Stomach (tissue), 9 donors: ENCODE measurements around the gene TEX2. TPM values are rescaled to one million over a fixed set of nuclear protein-coding genes. Genes with fewer than 3 reads are reported as not detected.

Experiments used
- DNase-seq, 2 donors: peaks; one replicate each; pipeline versions ENCODE4 v3.0.0 to v3.0.0-alpha.2; 2013 to 2019
- H3K27ac ChIP-seq, 5 donors: fragments of 200-600 bp in 4 of 5; sonication (generic) in 4 of 5; one replicate each; pipeline ENCODE4 v1.5.1; 2013 to 2019; ENCODE audit warnings: mild to moderate bottlenecking in 1 of 5, moderate library complexity in 1 of 5
- H3K27me3 ChIP-seq, 3 donors: fragments of 200-600 bp; sonication (generic); one replicate each; pipeline ENCODE4 v1.5.1; 2017 to 2019; ENCODE audit warnings: mixed run types in 1 of 3
- H3K36me3 ChIP-seq, 4 donors: fragments of 200-600 bp; sonication (generic); 1 replicate in 3 of 4; 2 replicates in 1 of 4; pipeline ENCODE4 v1.5.1; 2016 to 2019
- H3K4me1 ChIP-seq, 4 donors: fragments of 200-600 bp; sonication (generic); one replicate each; pipeline ENCODE4 v1.5.1; 2016 to 2019
- H3K4me3 ChIP-seq, 4 donors: fragments of 200-600 bp; sonication (generic) in 3 of 4; one replicate each; pipeline ENCODE4 v1.5.1; 2016 to 2019; ENCODE audit warnings: mild to moderate bottlenecking in 1 of 4
- H3K9me3 ChIP-seq, 4 donors: fragments of 200-600 bp; sonication (generic); one replicate each; pipeline ENCODE4 v1.5.1; 2016 to 2019
- CTCF ChIP-seq, 7 experiments: fragments of 450-650 bp in 4 of 7; fragments of 200-600 bp in 3 of 7; sonication (generic) in 3 of 7; IDR thresholded peaks; one replicate each; pipeline ENCODE4 v1.5.1; 2016 to 2019; ENCODE audit warnings: antibody characterized with exemption in 7 of 7, control low read depth in 2 of 7, mild to moderate bottlenecking in 1 of 7
- EP300 ChIP-seq: sonication (generic); formaldehyde crosslinking; IDR thresholded peaks from one replicate; pipeline ENCODE4 v1.6.1; 2017; ENCODE audit warnings: antibody characterized with exemption
- POLR2A ChIP-seq, 4 donors: fragments of 450-650 bp; IDR thresholded peaks; one replicate each; pipeline ENCODE4 v1.6.1; 2016; ENCODE audit warnings: antibody characterized with exemption in 4 of 4, control low read depth in 2 of 4, mild to moderate bottlenecking in 1 of 4, moderate library complexity in 1 of 4
- POLR2AphosphoS5 ChIP-seq, 3 donors: sonication (generic); formaldehyde crosslinking; IDR thresholded peaks; one replicate each; pipeline ENCODE4 v1.6.1; 2016; ENCODE audit warnings: antibody characterized with exemption in 3 of 3
- WGBS, 5 donors: extraction: QIAGEN DNeasy Blood & Tissue Kit in 3 of 5; methylation state at CpG; one replicate each; pipeline versions ENCODE4 v1.1.5 to v1.1.7; 2013 to 2018; 5-methylcytosine and 5-hydroxymethylcytosine counted together
- intact Hi-C: fragments of 100-400 bp; cut with DNase I; formaldehyde crosslinking; loops from one replicate; pipeline ENCODE4 v1.15.1; 2023; ENCODE audit warnings: low total_unique reads
- polyA plus RNA-seq, 3 donors: library from polyadenylated mRNA; stranded (reverse); fragments of 200-250 nt; gene quantifications; one replicate each; pipeline ENCODE4 v1.2.3, GENCODE V29; 2013
- total RNA-seq, 5 donors: library from RNA; depleted of rRNA; stranded (reverse); fragments of >200 nt; gene quantifications; one replicate each; pipeline versions ENCODE4 v1.1.0 to v1.2.3, GENCODE V29; 2014 to 2016
- donor health status: healthy with polysubstance abuse.
- donor health status: Bipolar disorder and iron deficiency.
- donor health status: healthy.

Gene TEX2
- total and polyA plus RNA-seq, 8 donors: 5.8 to 50.6 (median 26.1) TPM

GRCh38 chr17:64145375-64145750 is 117.7 kb downstream of the TEX2 start:
- H3K4me3 ChIP-seq: peak overlapping the region; percentile 69 to 81 (median 74)
- no peaks in the 10 kb centered on the region for H3K27me3 ChIP-seq
- 0 to 1% (median 0%) methylated on average over 15 of the region's 15 CpGs for WGBS, 5 donors
- no peaks in the 10 kb centered on the region for H3K9me3 ChIP-seq
- peak overlapping the region; percentile 84 to 98 (median 96) for H3K27ac ChIP-seq
- TF ChIP-seq POLR2AphosphoS5 (IDR thresholded peaks at IDR 0.05) (no peak), EP300 (no peak), CTCF (IDR thresholded peaks at IDR 0.05) (no peak), POLR2A (IDR thresholded peaks at IDR 0.05) (no peak)
- peaks cover 21 to 42% (median 32%) of the 10 kb centered on the region in 4 donors for H3K4me1 ChIP-seq
- peaks cover 0 to 21% (median 15%) of the 10 kb centered on the region in 4 donors for H3K36me3 ChIP-seq
- intact Hi-C loops: no loop called here
- no peak for DNase-seq

- intact Hi-C loops: loop anchor here (10.0 kb wide), 2 partner anchors 85 to 225 kb away; partner anchors contain the start of genes CSHL1 and GH1
- Histone ChIP-seq H3K4me3 (no peak overlapping the region), H3K27ac (no peak overlapping the region), H3K36me3 (no peaks in the 10 kb centered on the region), H3K9me3 (no peaks in the 10 kb centered on the region), H3K4me1 (peaks cover 0 to 5% (median under 1%) of the 10 kb centered on the region in 4 donors), H3K27me3 (no peaks in the 10 kb centered on the region)
- TF ChIP-seq CTCF (IDR thresholded peaks at IDR 0.05) (no peak), EP300 (no peak), POLR2A (IDR thresholded peaks at IDR 0.05) (no peak), POLR2AphosphoS5 (IDR thresholded peaks at IDR 0.05) (no peak)
- no peak for DNase-seq
- WGBS, 5 donors: 29 to 69% (median 49%) methylated on average over 6 of the region's 6 CpGs
Measured at GRCh38 chr17:64139542-64139941, 123.5 kb downstream of the TEX2 start.

DNA sequence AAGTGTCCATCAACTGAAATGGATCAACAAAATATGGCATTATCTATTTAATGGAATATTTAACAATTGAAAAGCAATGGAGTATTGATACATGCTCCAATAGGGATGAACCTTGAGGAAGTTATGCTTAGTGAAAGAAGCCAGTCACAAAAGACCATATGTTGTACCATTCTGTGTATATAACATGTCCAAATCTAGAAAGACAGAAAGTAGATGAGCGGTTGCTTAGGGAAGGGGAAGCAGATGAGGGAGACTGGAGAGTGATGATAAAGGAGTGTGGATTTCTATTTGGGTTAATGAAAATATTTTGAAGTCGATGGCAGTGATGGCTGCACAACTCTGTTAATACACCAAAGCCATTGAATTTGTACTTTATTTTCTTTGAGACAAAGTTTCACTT is 124.6 kb downstream of the TEX2 start:
- no peak for DNase-seq
- H3K4me1 ChIP-seq: peaks cover 0 to 5% (median 0%) of the 10 kb centered on the region in 4 donors
- H3K9me3 ChIP-seq: no peaks in the 10 kb centered on the region
- intact Hi-C loops: loop anchor here (10.0 kb wide), 2 partner anchors 84 to 224 kb away; partner anchors contain the start of genes CSHL1 and GH1
- no peak overlapping the region for H3K27ac ChIP-seq
- 82 to 90% (median 83%) methylated on average over 2 of the region's 2 CpGs for WGBS, 5 donors
- no peaks in the 10 kb centered on the region for H3K36me3 ChIP-seq
- H3K4me3 ChIP-seq: no peak overlapping the region
- no peak for TF ChIP-seq EP300
- no peak for TF ChIP-seq POLR2AphosphoS5 (IDR thresholded peaks at IDR 0.05)
- no peak for TF ChIP-seq POLR2A (IDR thresholded peaks at IDR 0.05)
- TF ChIP-seq CTCF (IDR thresholded peaks at IDR 0.05): no peak
- H3K27me3 ChIP-seq: no peaks in the 10 kb centered on the region

DNA sequence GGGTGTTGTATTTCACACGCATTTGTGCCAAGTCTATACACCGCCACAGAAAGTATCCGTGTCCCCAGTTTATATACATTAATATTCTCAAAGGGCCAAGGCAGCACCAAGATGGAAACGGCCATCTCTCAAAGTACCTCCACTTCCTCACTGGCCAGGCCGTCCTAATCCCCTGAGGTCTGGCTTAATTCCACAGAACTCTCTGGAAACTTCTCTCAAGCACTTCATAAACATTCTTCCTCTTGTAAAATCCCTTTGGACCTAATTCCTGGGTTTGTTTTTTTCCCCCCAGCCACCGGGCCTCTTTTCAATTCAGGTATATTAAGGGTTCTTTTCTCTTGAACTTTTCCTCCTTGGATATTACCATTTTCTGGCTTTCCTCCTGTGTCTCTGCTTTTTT is 128.1 kb downstream of the TEX2 start:
- TF ChIP-seq POLR2A (IDR thresholded peaks at IDR 0.05) (no peak), EP300 (no peak)
- DNase-seq: no peak
- 44 to 49% (median 46%) methylated on average over 6 of the region's 6 CpGs for WGBS, 5 donors
- intact Hi-C loops: loop anchor here (5.0 to 10.0 kb wide), 3 partner anchors 80 to 220 kb away; partner anchors contain the start of genes CSHL1 and GH1
- H3K4me1 ChIP-seq: peaks cover 6 to 27% (median 12%) of the 10 kb centered on the region in 4 donors
- H3K27ac ChIP-seq: no peak overlapping the region
- no peaks in the 10 kb centered on the region for H3K36me3 ChIP-seq
- H3K4me3 ChIP-seq: no peak overlapping the region
- no peaks in the 10 kb centered on the region for H3K27me3 ChIP-seq
- H3K9me3 ChIP-seq: no peaks in the 10 kb centered on the region
